Upper lobe of left lung (tissue), 6 donors: Measurements from ENCODE around the gene ABL2. TPM values are rescaled to one million over a fixed set of nuclear protein-coding genes. Genes with fewer than 3 reads are reported as not detected.

ENCODE experiments used
- ATAC-seq, 2 donors: fragments of 200-7000 bp; cut with Tn5 transposase; one replicate each; pipeline ENCODE4 v1.9.1; 2022; ENCODE audit warnings: mild to moderate bottlenecking in 2 of 2, moderate library complexity in 2 of 2; ENCODE audit not compliant: low FRiP score in 2 of 2
- DNase-seq, 2 donors: peaks; one replicate each; pipeline ENCODE4 v3.0.0-alpha.2; 2019 to 2020
- H3K27ac ChIP-seq, 4 donors: fragments of 200-600 bp; sonication (generic); one replicate each; pipeline ENCODE4 v1.5.1; 2016 to 2019
- H3K27me3 ChIP-seq, 4 donors: fragments of 200-600 bp; sonication (generic); one replicate each; pipeline ENCODE4 v1.5.1; 2017 to 2019
- H3K36me3 ChIP-seq, 4 donors: fragments of 200-600 bp; sonication (generic); one replicate each; pipeline ENCODE4 v1.5.1; 2016 to 2019
- H3K4me1 ChIP-seq, 4 donors: fragments of 200-600 bp; sonication (generic); one replicate each; pipeline ENCODE4 v1.5.1; 2018 to 2019
- H3K4me3 ChIP-seq, 4 donors: fragments of 200-600 bp; sonication (generic); one replicate each; pipeline ENCODE4 v1.5.1; 2017 to 2019; ENCODE audit warnings: mild to moderate bottlenecking in 2 of 4, moderate library complexity in 1 of 4
- H3K9me3 ChIP-seq, 4 donors: fragments of 200-600 bp; sonication (generic); one replicate each; pipeline ENCODE4 v1.5.1; 2018 to 2019
- CTCF ChIP-seq, 6 experiments: fragments of 450-650 bp in 4 of 6; fragments of 200-600 bp in 2 of 6; sonication (generic) in 2 of 6; IDR thresholded peaks; one replicate each; pipeline ENCODE4 v1.5.1; 2016 to 2019; ENCODE audit warnings: antibody characterized with exemption in 6 of 6
- EP300 ChIP-seq, 4 donors: sonication (generic); formaldehyde crosslinking; IDR thresholded peaks; one replicate each; pipeline ENCODE4 v1.5.1; 2017; ENCODE audit warnings: antibody characterized with exemption in 4 of 4, control low read depth in 2 of 4
- POLR2A ChIP-seq, 4 donors: fragments of 450-650 bp; IDR thresholded peaks; one replicate each; pipeline ENCODE4 v1.5.1; 2016 to 2017; ENCODE audit warnings: antibody characterized with exemption in 4 of 4, mild to moderate bottlenecking in 2 of 4
- POLR2AphosphoS5 ChIP-seq, 2 donors: sonication (generic); formaldehyde crosslinking; IDR thresholded peaks; one replicate each; pipeline ENCODE4 v1.5.1; 2017; ENCODE audit warnings: antibody characterized with exemption in 2 of 2
- WGBS, 2 donors: methylation state at CpG; one replicate each; pipeline ENCODE4 v1.1.5; 2017 to 2018; 5-methylcytosine and 5-hydroxymethylcytosine counted together
- total RNA-seq, 6 donors: library from RNA; depleted of rRNA in 4 of 6; stranded (reverse); fragments of >200 nt in 4 of 6; gene quantifications; one replicate each; pipeline versions ENCODE4 v1.1.0 to v1.2.1, GENCODE V29; 2016 to 2021
- donor health status: DM: no; HTN: no; CAD: no; lungs with moderate emphysema.
- donor health status: DM: no; HTN: yes; CAD: no; lungs with severe emphysema.

ABL2 gene
- total RNA-seq, 6 donors from 2014 or later, result 17.2 to 31.3 (median 22.9) TPM

DNA sequence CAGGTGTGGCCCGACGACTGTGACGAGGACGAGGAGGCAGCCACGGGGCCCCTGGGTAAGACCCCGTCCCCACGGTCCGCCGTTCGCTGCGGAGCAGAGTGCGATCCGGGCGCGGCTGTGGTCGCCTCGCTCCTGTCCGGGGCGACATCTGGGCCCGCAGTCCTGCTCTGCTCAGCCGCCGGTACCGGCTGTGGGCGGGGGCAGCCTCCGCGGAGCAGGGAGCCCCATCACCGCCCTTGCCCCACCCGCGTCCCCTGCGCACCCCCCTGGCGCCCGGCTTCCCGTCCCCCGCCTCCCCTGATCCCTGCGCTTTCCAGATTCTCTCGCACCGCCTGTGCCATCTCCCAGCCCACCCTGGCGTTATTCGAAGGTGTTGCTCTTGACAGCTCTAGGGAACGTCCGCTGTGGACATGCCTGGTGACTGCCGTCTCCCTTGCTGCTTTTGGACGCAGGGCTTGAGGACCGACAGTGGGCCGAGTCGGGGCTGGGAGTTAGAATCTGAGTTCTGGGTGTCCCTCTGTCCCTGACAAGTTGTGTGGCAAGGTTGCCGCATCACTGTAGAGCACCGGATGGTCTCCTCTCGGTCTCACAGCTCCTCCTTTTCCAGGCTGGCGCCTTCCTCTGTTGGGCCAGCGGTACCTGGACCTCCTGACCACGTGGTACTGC lies 147.0 kb downstream of the ABL2 start:
- H3K36me3 ChIP-seq, result peaks cover 0 to 22% (median 10%) of the 10 kb centered on the region in 4 donors
- TF ChIP-seq CTCF (IDR thresholded peaks at IDR 0.05) (no peak), EP300 (IDR thresholded peaks at IDR 0.05) (no peak), POLR2A (IDR thresholded peaks at IDR 0.05) (no peak), POLR2AphosphoS5 (IDR thresholded peaks at IDR 0.05) (peak in 1 of 2 donors; percentile 26)
- H3K9me3 ChIP-seq, result no peaks in the 10 kb centered on the region
- 0 to 1% methylated on average over 4 to 31 of the region's 52 CpGs for WGBS, 2 donors
- DNase-seq, result peak; percentile 49 to 90
- peaks cover 17 to 20% (median 17%) of the 10 kb centered on the region in 4 donors for H3K4me1 ChIP-seq
- peak; percentile 5 to 61 for ATAC-seq
- peak overlapping the region; percentile 88 to 93 (median 90) for H3K27ac ChIP-seq
- H3K4me3 ChIP-seq, result peak overlapping the region; percentile 73 to 97 (median 82)
- no peaks in the 10 kb centered on the region for H3K27me3 ChIP-seq

DNA sequence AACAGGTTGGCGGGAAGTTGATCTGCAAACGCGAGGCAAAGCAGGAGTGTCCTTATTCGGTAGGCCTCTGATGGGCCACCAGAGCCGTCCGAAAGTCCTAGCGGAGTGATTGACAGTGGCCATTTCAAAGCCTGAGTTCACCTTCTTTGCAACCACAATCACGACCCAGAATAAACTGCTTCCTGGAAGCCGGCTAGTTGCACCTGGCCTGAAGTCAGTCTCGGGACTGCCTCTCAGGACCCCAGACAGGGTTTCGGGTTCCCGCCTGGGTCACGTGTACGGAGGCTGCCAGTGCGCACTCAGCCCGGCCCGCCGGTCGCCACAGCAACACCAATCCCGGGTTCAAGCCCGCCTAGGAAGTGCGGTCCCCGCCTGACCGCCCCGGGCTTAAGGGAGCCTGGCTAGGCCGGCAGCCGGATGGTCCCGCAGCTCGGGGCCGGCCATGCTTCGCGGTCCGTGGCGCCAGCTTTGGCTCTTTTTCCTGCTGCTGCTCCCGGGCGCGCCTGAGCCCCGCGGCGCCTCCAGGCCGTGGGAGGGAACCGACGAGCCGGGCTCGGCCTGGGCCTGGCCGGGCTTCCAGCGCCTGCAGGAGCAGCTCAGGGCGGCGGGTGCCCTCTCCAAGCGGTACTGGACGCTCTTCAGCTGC lies 147.7 kb downstream of the ABL2 start, which contains the start of gene TOR3A:
TOR3A (plus strand) TSS at position 384 of the 646 bp plus-strand sequence; CDS start at position 443, 59 bp downstream.
- peak within 1 kb of the TSS; percentile 88 to 93 (median 90) for H3K27ac ChIP-seq
- H3K36me3 ChIP-seq, result peaks cover 0 to 16% (median 7%) of the 10 kb centered on the region in 4 donors
- H3K4me1 ChIP-seq, result peaks cover 17 to 18% (median 17%) of the 10 kb centered on the region in 4 donors
- ATAC-seq (peak; percentile 95 to 96), DNase-seq (peak; percentile 96 to 98)
- TF ChIP-seq POLR2AphosphoS5 (IDR thresholded peaks at IDR 0.05) (peak; percentile 63 to 85), EP300 (IDR thresholded peaks at IDR 0.05) (peak in 1 of 4 donors; percentile 39), POLR2A (IDR thresholded peaks at IDR 0.05) (peak in 3 of 4 donors; percentile 58 to 91 (median 91)), CTCF (IDR thresholded peaks at IDR 0.05) (peak in 2 of 6 experiments; percentile 11 to 14)
- no peaks in the 10 kb centered on the region for H3K9me3 ChIP-seq
- WGBS, 2 donors, result 0% methylated on average over 4 to 10 of the region's 51 CpGs
- H3K4me3 ChIP-seq, result peak within 1 kb of the TSS; percentile 73 to 97 (median 82)
- H3K27me3 ChIP-seq, result no peaks in the 10 kb centered on the region

GRCh38 chr1:179080866-179081686 lies 148.4 kb downstream of the ABL2 start:
- Histone ChIP-seq H3K27ac (peak overlapping the region; percentile 88 to 93 (median 90)), H3K9me3 (no peaks in the 10 kb centered on the region), H3K27me3 (no peaks in the 10 kb centered on the region), H3K4me1 (peaks cover 17 to 18% (median 17%) of the 10 kb centered on the region in 4 donors), H3K36me3 (peaks cover 0 to 12% (median 6%) of the 10 kb centered on the region in 4 donors), H3K4me3 (peak overlapping the region; percentile 73 to 97 (median 82))
- 32 to 48% methylated on average over 14 to 18 of the region's 18 CpGs for WGBS, 2 donors
- no peak for ATAC-seq
- no peak for TF ChIP-seq POLR2AphosphoS5 (IDR thresholded peaks at IDR 0.05)
- TF ChIP-seq CTCF (IDR thresholded peaks at IDR 0.05), result no peak
- no peak for TF ChIP-seq POLR2A (IDR thresholded peaks at IDR 0.05)
- TF ChIP-seq EP300 (IDR thresholded peaks at IDR 0.05), result no peak
- DNase-seq, result no peak

- no peak overlapping the region for H3K27ac ChIP-seq
- no peaks in the 10 kb centered on the region for H3K9me3 ChIP-seq
- H3K4me3 ChIP-seq, result no peak overlapping the region
- DNase-seq, result peak in 1 of 2 donors; percentile 59
- TF ChIP-seq EP300 (IDR thresholded peaks at IDR 0.05) (no peak), CTCF (IDR thresholded peaks at IDR 0.05) (peak; percentile 49 to 80 (median 67))
- H3K27me3 ChIP-seq, result no peaks in the 10 kb centered on the region
- peak; percentile 64 for ATAC-seq
- peaks cover 17 to 18% (median 17%) of the 10 kb centered on the region in 4 donors for H3K4me1 ChIP-seq
- 48 to 53% methylated on average over 17 to 18 of the region's 18 CpGs for WGBS, 2 donors
- H3K36me3 ChIP-seq, result peaks cover 0 to 1% (median 0%) of the 10 kb centered on the region in 4 donors
These were observed 150.2 kb downstream of the ABL2 start for GRCh38 chr1:179079113-179079761.
